ENCODE results near the gene DND1.
"Not testable (repeated sequence)": the region's sequence is repeated elsewhere in the genome, so short reads cannot be mapped to it uniquely, and the experiment has no call there.

Gene DND1

DNA sequence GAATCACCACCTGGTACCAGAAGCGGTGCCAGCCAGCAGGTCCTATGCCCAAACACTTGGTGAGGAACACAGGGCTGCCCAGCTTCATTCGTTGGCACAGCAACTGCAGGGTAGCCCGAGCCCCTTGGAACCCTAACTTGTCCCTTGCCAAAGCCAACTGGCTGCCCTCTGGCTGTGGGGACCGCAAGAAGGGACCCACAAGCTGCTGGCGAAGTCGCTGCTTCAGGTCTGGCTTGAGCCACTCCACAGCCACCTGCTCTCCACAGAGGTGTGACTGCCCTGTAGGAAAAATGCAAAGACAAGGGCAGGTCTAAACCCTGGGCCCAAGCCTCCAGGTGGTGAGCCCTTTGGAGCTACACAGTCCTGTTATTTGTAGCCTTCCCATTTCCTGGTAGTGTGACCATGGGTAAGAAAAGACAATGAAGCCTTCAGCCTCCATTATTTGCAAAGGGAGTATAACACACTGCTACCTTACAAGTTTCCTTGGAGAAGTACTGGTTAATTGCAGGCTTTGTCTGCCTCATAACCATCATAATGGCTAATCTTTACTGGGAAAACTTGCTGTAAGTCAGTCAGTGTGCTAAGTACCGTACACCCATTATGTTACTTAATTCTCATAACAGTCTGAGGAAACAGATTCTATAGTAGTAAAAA lies 1.8 kb downstream of the DND1 start:
- DNase-seq, result no peak

GRCh38 chr5:140671035-140671434 lies 2.3 kb downstream of the DND1 start:
- not testable (repeated sequence) for DNase-seq

- DNase-seq, result peak; percentile 76
Observed at GRCh38 chr5:140664359-140665119, 8.8 kb downstream of the DND1 start, which contains the start of gene WDR55. TSS of gene WDR55 (plus strand) at chr5:140664904. CDS start at chr5:140664913, 9 bp downstream.

GRCh38 chr5:140664030-140664358 lies 9.4 kb downstream of the DND1 start:
- no peak for DNase-seq

GRCh38 chr5:140660371-140660770 lies 13.0 kb downstream of the DND1 start:
- not testable (repeated sequence) for DNase-seq

- no peak for DNase-seq
Observed at GRCh38 chr5:140658870-140659269, 14.5 kb downstream of the DND1 start.

DNA sequence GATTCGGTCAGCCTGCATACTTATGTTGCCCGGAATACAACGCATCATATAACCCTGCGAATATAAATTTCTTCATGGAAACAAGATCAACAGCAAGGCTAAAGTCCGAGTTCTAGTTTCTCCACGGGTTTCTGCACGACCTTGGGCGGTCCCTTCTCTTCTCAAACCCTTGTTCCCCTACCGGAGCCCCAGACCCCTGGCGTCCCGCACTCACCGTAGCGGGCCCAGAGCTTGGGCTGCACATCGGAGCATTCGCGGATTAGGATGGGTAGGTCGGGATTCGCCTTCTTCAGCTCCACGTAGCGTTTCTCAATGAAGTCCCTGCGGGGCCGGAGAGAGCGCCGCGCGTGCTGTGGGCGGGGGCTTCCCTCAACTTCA lies 26.3 kb downstream of the DND1 start:
- no peak for DNase-seq

DNA sequence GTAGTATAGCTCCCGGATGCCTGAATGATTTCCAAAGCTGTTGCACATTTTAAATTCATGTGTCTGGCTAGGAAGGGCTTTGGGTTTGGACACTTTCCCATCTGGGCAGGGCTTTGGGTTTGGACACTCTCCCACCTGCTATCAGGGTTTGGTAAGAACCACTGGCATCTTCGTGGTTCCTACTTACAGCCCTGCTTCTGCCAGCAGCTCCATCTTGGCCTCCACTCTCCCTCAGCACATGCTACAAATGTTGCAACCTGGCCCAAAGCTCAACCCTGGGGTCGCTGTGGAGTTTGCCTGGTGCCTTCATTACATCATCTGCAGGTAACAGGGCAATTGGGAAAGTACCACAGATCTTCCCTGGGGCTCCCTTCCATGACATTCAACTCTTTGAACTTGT lies 30.7 kb downstream of the DND1 start:
- no peak for DNase-seq

- DNase-seq, result no peak
Observed at GRCh38 chr5:140641716-140642115, 31.7 kb downstream of the DND1 start.

DNA sequence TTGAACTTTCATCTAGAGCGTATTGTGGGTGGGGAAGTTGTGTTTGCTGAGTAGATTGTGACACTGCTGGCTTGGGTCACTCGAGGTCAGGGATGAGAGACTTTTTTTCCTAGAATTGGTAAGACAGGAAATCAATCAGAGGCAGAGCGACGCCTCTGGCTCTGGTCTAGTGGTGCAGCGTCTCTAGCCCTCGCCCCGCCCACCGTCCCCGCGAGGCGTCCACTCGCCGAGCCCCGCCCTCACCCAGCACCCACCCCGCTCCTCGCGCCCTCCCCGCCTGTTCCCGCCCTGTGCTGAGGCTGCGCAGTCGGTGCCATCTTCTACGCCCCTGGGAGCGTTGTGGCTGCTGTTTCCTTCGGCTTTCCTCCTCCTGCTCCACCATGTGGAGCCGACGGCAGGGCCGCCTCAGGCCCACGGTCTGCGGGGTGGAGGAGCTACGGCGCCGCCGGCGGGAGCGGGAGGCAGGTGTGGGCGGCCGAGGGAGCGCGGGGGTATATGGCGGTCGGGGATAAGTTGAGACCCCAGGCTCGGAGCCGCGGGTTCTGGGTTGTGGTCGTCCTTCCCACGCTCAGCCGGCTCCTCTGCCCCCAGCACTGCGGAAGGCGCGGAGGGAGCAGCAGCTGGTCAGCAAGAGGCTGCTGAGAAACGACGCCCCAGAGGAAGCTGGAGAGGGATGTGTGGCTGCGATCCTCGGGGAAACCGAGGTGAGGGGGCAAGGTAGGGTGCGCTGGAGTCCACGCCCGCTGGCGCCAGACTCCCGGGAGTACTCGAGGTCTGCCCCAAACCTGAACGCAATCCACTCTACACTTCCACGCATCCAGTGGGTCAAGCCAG lies 34.0 kb downstream of the DND1 start, which contains the start of gene TMCO6:
Gene TMCO6 (plus strand): TSS at position 304 of the 834 bp plus-strand sequence. CDS start 77 bp downstream, at position 381.
- DNase-seq, result peak; percentile 89

- not testable (repeated sequence) for DNase-seq
Observed at GRCh38 chr5:140638898-140639147, 34.6 kb downstream of the DND1 start.

- DNase-seq, result no peak
Observed at GRCh38 chr5:140637371-140638100, 35.8 kb downstream of the DND1 start.

GRCh38 chr5:140635291-140636257 lies 37.8 kb downstream of the DND1 start:
- no peak for DNase-seq

GRCh38 chr5:140634103-140634502 lies 39.3 kb downstream of the DND1 start:
- DNase-seq, result no peak

DNA sequence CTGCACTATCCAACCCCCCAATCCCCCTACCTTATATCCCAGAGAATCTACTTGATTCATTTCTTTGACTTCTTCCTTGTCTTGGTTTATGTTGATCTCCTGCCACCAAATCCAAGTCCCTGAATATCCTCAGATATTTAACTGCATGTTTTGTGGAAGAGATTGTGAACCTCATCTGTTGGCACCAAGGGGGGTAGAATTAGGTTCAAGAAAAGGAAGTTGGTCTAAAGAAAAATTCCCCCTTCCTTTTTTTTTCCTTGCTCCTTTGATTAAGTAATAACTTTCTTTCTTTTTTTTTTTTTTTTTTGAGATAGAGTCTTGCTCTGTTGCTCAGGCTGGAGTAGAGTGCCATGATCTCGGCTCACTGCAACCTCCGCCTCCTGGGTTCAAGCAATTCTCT lies 39.9 kb downstream of the DND1 start:
- no peak for DNase-seq

GRCh38 chr5:140633021-140633471 lies 40.3 kb downstream of the DND1 start, which contains the start of gene CD14:
TSS of gene CD14 (minus strand) at chr5:140633175. CDS start at chr5:140633071, 104 bp downstream.
- DNase-seq, result peak; percentile 14

GRCh38 chr5:140632366-140633020 lies 40.9 kb downstream of the DND1 start:
- peak; percentile 14 for DNase-seq

GRCh38 chr5:140631831-140632365 lies 41.5 kb downstream of the DND1 start:
- DNase-seq, result no peak

DNA sequence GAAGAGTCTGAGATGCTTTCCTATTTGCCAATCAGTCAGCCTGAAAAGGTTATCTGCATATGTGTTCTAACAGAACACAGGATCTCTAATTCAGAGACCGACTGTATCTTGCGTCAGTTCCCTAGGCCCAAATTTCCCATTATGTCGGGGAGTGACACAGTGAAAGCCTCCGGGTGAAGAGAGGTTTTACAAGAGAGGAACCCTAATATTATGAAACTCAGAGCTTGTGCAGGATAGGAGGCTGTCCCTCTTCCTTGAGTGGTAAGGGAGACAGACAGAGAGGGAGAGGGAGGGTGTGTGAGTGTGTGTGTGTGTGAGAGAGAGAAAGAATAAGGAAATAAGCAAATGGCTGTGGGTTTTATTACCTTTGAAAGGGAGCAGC lies 42.3 kb downstream of the DND1 start:
- DNase-seq, result no peak

GRCh38 chr5:140630292-140631035 lies 42.9 kb downstream of the DND1 start:
- DNase-seq, result no peak

All from amniotic stem cell (primary cell).